Body of pancreas (tissue), 4 donors: ENCODE measurements around the gene GALR2. TPM values are rescaled to one million over a fixed set of nuclear protein-coding genes. Genes with fewer than 3 reads are reported as not detected.

Experiments
- ATAC-seq: fragments of 150-250 bp; one replicate; pipeline ENCODE4 v1.9.1; 2016
- DNase-seq, 4 donors: peaks; one replicate each; pipeline ENCODE4 v3.0.0-alpha.2; 2019
- H3K27ac ChIP-seq, 4 donors: fragments of 200-600 bp; sonication (generic); 1 replicate in 3 of 4; 2 replicates in 1 of 4; pipeline versions ENCODE4 v1.5.1 to v1.6.1; 2016 to 2019; ENCODE audit warnings: mild to moderate bottlenecking in 1 of 4, mixed read lengths in 1 of 4, moderate library complexity in 1 of 4
- H3K27me3 ChIP-seq, 2 donors: fragments of 200-600 bp; sonication (generic); one replicate each; pipeline ENCODE4 v1.6.0; 2016; ENCODE audit warnings: mild to moderate bottlenecking in 1 of 2
- H3K36me3 ChIP-seq, 2 donors: fragments of 200-600 bp; sonication (generic); replicated peaks in 1 of 2; 2 replicates each; pipeline ENCODE4 v1.5.1; 2016; ENCODE audit warnings: low read depth in 2 of 2; ENCODE audit not compliant: insufficient read depth in 1 of 2
- H3K4me1 ChIP-seq: fragments of 200-600 bp; sonication (generic); one replicate; pipeline ENCODE4 v1.6.0; 2016
- H3K4me3 ChIP-seq, 2 donors: fragments of 200-600 bp; sonication (generic); 1 replicate in 1 of 2; 2 replicates in 1 of 2; pipeline ENCODE4 v1.5.1; 2016 to 2019
- H3K9me3 ChIP-seq, 3 donors: fragments of 200-600 bp; sonication (generic); 1 replicate in 2 of 3; 2 replicates in 1 of 3; pipeline ENCODE4 v1.5.1; 2016
- POLR2A ChIP-seq, 3 donors: fragments of 450-650 bp; IDR thresholded peaks; one replicate each; pipeline ENCODE4 v1.6.1; 2016; ENCODE audit warnings: antibody characterized with exemption in 3 of 3, mild to moderate bottlenecking in 2 of 3
- WGBS, 2 donors: methylation state at CpG; one replicate each; pipeline ENCODE4 v1.1.5; 2017; 5-methylcytosine and 5-hydroxymethylcytosine counted together
- intact Hi-C: fragments of 100-400 bp; cut with DNase I; formaldehyde crosslinking; loops from one replicate; pipeline ENCODE4 v1.15.1; 2023
- microRNA-seq, 2 donors: library from miRNA; unstranded; fragments of <30 nt; microRNA quantifications; one replicate each; pipeline ENCODE4, GENCODE V29; 2016; ENCODE audit warnings: borderline number of aligned reads in 2 of 2, borderline replicate concordance in 2 of 2
- small RNA-seq: library from RNA; depleted of rRNA; stranded (forward); fragments of <200 nt; gene quantifications from one replicate; pipeline ENCODE3, GENCODE V24; 2016
- total RNA-seq, 2 donors: library from RNA; depleted of rRNA; stranded (reverse); fragments of >200 nt; gene quantifications; one replicate each; pipeline ENCODE4 v1.1.0, GENCODE V29; 2016
- TF ChIP-seq, protein P1 (sequence below), 7 experiments: fragments of 450-650 bp in 4 of 7; fragments of 200-600 bp in 3 of 7; sonication (generic) in 3 of 7; IDR thresholded peaks; one replicate each; pipeline ENCODE4 v1.5.1; 2016 to 2019; ENCODE audit warnings: antibody characterized with exemption in 7 of 7

GALR2 gene
- total RNA-seq, 2 donors from 2014 or later: 0.52 TPM; not detected in 1

DNA sequence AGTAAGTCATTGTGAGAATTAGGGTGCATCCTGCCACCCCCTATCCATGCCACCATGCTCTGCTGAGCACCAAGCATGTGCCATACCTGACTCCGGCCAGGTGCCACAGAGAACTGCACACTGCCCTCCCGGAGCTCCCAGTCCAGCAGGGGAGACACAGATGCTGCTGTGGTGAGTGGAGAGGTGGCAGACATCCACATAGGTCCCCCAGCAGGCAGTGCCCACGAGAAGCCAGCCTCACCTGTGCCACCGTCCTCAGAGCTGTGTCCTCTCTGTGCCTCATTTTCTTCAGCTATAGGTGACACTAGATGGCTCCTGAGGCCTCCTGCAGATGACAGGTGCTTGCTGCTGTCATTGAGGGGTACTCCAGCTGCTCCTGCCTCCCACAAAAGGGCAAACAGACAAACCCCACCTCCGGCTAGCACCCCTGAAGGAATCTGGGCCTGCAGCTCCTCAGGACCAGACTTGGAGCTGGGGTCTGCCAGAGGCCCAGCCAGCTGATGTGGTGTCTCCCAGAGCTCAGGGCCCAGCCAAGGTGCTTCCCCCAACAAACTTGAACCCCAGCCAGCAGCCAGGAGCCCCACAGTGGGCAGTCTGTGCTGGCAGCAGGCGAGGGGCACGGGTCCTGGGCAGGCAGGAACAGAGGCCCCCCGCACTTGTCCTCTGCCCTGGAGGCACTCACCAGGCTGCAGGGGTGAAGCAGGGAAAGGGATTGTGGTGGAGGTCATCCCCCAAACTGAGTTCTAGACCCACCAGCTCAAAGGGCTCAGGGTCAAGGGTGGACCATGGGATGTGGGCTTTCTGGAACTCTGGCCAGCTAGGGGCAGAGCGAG is 49.4 kb downstream of the GALR2 start:
- intact Hi-C loops: loop anchor here (5.0 kb wide), 1 partner anchor 158 kb away; no protein-coding TSS in a partner anchor
- no peaks in the 10 kb centered on the region for H3K9me3 ChIP-seq
- H3K27me3 ChIP-seq: peaks cover 0 to 4% of the 10 kb centered on the region in 2 donors
- ATAC-seq: no peak
- no peak overlapping the region for H3K4me3 ChIP-seq
- H3K36me3 ChIP-seq: no peaks in the 10 kb centered on the region
- TF ChIP-seq, protein P1, sequence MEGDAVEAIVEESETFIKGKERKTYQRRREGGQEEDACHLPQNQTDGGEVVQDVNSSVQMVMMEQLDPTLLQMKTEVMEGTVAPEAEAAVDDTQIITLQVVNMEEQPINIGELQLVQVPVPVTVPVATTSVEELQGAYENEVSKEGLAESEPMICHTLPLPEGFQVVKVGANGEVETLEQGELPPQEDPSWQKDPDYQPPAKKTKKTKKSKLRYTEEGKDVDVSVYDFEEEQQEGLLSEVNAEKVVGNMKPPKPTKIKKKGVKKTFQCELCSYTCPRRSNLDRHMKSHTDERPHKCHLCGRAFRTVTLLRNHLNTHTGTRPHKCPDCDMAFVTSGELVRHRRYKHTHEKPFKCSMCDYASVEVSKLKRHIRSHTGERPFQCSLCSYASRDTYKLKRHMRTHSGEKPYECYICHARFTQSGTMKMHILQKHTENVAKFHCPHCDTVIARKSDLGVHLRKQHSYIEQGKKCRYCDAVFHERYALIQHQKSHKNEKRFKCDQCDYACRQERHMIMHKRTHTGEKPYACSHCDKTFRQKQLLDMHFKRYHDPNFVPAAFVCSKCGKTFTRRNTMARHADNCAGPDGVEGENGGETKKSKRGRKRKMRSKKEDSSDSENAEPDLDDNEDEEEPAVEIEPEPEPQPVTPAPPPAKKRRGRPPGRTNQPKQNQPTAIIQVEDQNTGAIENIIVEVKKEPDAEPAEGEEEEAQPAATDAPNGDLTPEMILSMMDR (IDR thresholded peaks at IDR 0.05): no peak
- no peak overlapping the region for H3K27ac ChIP-seq
- H3K4me1 ChIP-seq: peaks cover 12% of the 10 kb centered on the region
- WGBS, 2 donors: 60 to 67% methylated on average over 6 to 8 of the region's 9 CpGs
- no peak for DNase-seq

DNA sequence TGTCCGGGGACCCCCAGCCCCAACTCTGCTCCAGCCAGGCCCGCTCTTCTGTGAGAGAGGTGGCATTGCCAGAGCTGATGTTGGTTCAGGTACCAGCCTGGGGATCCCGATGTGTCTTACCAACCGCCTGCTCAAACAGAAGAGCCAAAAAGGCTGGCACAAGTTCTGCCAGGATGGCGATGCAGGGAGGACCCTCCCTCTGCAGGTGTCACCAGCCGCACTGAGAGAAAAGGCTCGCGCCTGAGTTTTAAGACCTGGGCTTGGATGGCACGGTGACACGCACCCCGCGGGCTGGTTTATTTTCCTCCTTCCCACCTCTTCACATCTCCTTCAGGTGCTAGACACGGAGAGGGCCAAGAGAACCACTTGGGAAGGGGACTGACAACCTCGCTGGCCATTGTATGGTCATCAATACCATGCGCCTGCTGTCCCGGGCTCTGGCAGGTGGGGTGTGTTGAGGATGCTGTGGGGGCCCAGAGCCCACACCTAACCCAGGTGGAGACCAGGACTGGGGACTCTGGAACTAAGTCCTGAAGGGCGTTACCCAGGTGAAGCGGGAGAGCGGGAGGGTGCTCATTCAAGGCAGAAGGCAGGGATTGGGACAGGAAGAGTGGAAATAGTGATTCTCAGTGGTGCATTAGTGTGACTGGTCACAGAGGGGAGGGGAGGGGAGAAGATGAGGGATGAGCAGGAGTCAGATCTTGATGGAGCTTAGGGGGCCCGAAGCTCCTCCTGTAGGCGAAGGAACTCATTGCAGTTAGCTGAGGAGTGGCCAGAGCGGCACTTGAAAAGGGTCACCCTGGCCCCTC is 50.2 kb downstream of the GALR2 start:
- H3K36me3 ChIP-seq: no peaks in the 10 kb centered on the region
- H3K9me3 ChIP-seq: no peaks in the 10 kb centered on the region
- no peak overlapping the region for H3K4me3 ChIP-seq
- intact Hi-C loops: loop anchor here (5.0 kb wide), 1 partner anchor 158 kb away; no protein-coding TSS in a partner anchor
- WGBS, 2 donors: 81 to 86% methylated on average over 14 to 21 of the region's 22 CpGs
- H3K27me3 ChIP-seq: peaks cover 0 to 4% of the 10 kb centered on the region in 2 donors
- H3K27ac ChIP-seq: no peak overlapping the region
- peaks cover 12% of the 10 kb centered on the region for H3K4me1 ChIP-seq
- no peak for DNase-seq
- TF ChIP-seq, protein P1 (IDR thresholded peaks at IDR 0.05): peak in 1 of 7 experiments; percentile 5
- no peak for TF ChIP-seq POLR2A (IDR thresholded peaks at IDR 0.05)
- no peak for ATAC-seq

DNA sequence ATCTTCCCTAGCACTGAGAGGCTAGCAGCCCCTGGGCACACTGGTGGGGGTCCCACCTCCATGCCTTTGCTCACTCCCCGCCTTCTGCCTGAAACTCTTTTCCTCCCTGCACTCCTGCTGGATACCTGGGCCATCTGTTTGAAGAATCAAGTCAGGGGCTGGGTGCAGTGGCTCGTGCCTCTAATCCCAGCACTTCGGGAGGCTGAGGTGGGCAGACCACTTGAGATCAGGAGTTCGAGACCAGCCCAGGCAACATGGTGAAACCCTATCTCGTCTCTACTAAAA is 50.8 kb downstream of the GALR2 start:
- Histone ChIP-seq H3K9me3 (no peaks in the 10 kb centered on the region), H3K4me3 (no peak overlapping the region), H3K27ac (no peak overlapping the region), H3K4me1 (peaks cover 12% of the 10 kb centered on the region), H3K36me3 (no peaks in the 10 kb centered on the region), H3K27me3 (peaks cover 0 to 4% of the 10 kb centered on the region in 2 donors)
- 60 to 75% methylated on average over 5 of the region's 5 CpGs for WGBS, 2 donors
- ATAC-seq: no peak
- intact Hi-C loops: no loop called here
- no peak for TF ChIP-seq POLR2A (IDR thresholded peaks at IDR 0.05)
- TF ChIP-seq, protein P1 (IDR thresholded peaks at IDR 0.05): no peak
- DNase-seq: no peak

DNA sequence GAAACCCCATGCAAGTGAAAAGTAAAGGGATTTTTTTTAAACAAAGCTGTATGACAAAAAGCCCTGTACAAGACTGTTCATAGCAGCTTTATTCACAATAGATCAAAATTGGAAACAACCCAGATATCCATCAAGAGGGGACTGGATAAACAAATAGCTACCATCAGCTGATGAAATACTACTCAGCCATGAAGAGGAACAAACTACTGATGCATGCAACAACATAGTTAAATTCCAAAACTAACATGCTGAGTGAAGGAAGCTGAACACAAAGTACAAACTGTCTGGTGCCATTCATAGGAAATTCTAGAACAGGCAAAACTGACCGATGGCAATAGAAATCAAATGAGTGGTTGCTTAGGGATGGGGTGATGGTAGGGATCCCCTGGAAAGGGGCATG is 51.3 kb downstream of the GALR2 start:
- ATAC-seq (no peak), DNase-seq (no peak)
- peaks cover 0 to 4% of the 10 kb centered on the region in 2 donors for H3K27me3 ChIP-seq
- no peaks in the 10 kb centered on the region for H3K9me3 ChIP-seq
- intact Hi-C loops: no loop called here
- no peak overlapping the region for H3K27ac ChIP-seq
- no peak overlapping the region for H3K4me3 ChIP-seq
- TF ChIP-seq POLR2A (IDR thresholded peaks at IDR 0.05): no peak
- TF ChIP-seq, protein P1 (IDR thresholded peaks at IDR 0.05): no peak
- WGBS, 2 donors: 92 to 100% methylated on average over 1 of the region's 1 CpG
- peaks cover 12% of the 10 kb centered on the region for H3K4me1 ChIP-seq
- no peaks in the 10 kb centered on the region for H3K36me3 ChIP-seq

Small RNA genes lying within 50 kb of the gene (microRNA-seq; reads per million reads assigned to microRNA genes)
- 2.7 to 3.3 reads per million in 2 donors for gene MIR6868

Small RNA genes lying within 50 kb of the gene (small RNA-seq; reads per million reads assigned to genes)
- not detected for gene MIR6868

Other genes with a start within 250 kb of the GALR2 start
- 10 to 100 TPM in 1 of 2 donors, 1 to 10 TPM in 1; 8.6 to 21.8 TPM for gene UNC13D, start 230.4 kb upstream of the GALR2 start, total RNA-seq
- gene WBP2, start 219.4 kb upstream of the GALR2 start, total RNA-seq: 10 to 100 TPM; 44.2 to 49.5 TPM
- gene TRIM47, start 196.2 kb upstream of the GALR2 start, total RNA-seq: 10 to 100 TPM; 39.6 to 41.8 TPM
- gene TRIM65, start 177.8 kb upstream of the GALR2 start, total RNA-seq: 10 to 100 TPM; 12.5 to 21.0 TPM
- 10 to 100 TPM; 47.7 to 77.8 TPM for gene MRPL38, start 169.9 kb upstream of the GALR2 start, total RNA-seq
- 1 to 10 TPM; 2.6 to 4.2 TPM for gene FBF1, start 133.7 kb upstream of the GALR2 start, total RNA-seq
- 10 to 100 TPM; 69.0 to 77.1 TPM for gene ACOX1, start 95.6 kb upstream of the GALR2 start, total RNA-seq
- 1 to 10 TPM; 6.5 to 9.2 TPM for gene TEN1, start 95.5 kb upstream of the GALR2 start, total RNA-seq
- 1 to 10 TPM; 3.4 to 4.9 TPM for gene CDK3, start 73.9 kb upstream of the GALR2 start, total RNA-seq
- gene EVPL, start 47.5 kb upstream of the GALR2 start, total RNA-seq: 10 to 100 TPM in 1 of 2 donors, 1 to 10 TPM in 1; 4.9 to 13.0 TPM
- gene SRP68, start 2.3 kb upstream of the GALR2 start, total RNA-seq: 10 to 100 TPM; 26.2 to 27.7 TPM
- not detected for gene ZACN, start 4.4 kb downstream of the GALR2 start, total RNA-seq
- gene EXOC7, start 29.0 kb downstream of the GALR2 start, total RNA-seq: 10 to 100 TPM; 53.2 to 73.2 TPM
- gene FOXJ1, start 66.5 kb downstream of the GALR2 start, total RNA-seq: 1 to 10 TPM in 1 of 2 donors, under 1 TPM in 1; 0.33 to 3.4 TPM
- 10 to 100 TPM in 1 of 2 donors, 1 to 10 TPM in 1; 4.7 to 29.3 TPM for gene RNF157, start 165.7 kb downstream of the GALR2 start, total RNA-seq
- 1 to 10 TPM; 4.2 to 7.3 TPM for gene UBALD2, start 190.6 kb downstream of the GALR2 start, total RNA-seq
- 1 to 10 TPM in 1 of 2 donors, under 1 TPM in 1; 0.66 to 1.6 TPM for gene QRICH2, start 233.5 kb downstream of the GALR2 start, total RNA-seq